GM12872 (cell line): ENCODE measurements around the gene EYA3.

Source experiments
- TF ChIP-seq, protein P1 (sequence below): IDR thresholded peaks from 3 replicates; pipeline ENCODE4 v1.5.1; 2011; ENCODE audit warnings: low read depth, mild to moderate bottlenecking, low read length, moderate library complexity; ENCODE audit not compliant: insufficient read depth

EYA3 gene

DNA sequence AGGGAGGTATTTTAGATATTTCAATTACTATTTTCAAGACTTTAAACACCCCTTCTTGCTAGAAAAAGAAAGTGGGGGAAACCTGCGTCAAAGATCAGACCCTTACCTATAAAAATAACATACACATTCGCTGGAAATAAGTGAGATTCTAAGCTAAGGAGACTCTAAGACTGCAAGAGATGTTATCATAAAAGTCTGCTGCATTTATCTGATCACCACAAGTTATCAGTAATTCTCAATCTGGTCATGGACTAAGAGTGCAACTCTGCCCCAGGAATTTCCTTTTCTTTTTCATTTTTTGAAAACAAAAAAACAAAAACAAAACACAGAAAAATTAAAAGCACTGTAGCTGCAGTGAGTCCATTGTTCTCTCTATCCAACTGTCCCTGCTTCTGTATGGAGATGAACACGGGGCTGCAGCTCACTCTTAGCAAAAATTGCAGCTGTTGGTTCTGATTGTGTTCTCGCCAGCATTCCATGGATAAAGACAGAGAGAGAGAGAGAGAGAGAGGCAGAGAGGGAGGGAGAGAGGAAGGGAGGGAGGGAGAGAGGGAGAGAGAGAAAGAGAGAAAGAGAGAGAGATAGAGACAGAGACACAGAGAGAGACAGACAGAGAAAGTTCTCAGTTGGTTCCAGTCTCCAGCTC is 114.5 kb downstream of the EYA3 start:
- TF ChIP-seq, protein P1, sequence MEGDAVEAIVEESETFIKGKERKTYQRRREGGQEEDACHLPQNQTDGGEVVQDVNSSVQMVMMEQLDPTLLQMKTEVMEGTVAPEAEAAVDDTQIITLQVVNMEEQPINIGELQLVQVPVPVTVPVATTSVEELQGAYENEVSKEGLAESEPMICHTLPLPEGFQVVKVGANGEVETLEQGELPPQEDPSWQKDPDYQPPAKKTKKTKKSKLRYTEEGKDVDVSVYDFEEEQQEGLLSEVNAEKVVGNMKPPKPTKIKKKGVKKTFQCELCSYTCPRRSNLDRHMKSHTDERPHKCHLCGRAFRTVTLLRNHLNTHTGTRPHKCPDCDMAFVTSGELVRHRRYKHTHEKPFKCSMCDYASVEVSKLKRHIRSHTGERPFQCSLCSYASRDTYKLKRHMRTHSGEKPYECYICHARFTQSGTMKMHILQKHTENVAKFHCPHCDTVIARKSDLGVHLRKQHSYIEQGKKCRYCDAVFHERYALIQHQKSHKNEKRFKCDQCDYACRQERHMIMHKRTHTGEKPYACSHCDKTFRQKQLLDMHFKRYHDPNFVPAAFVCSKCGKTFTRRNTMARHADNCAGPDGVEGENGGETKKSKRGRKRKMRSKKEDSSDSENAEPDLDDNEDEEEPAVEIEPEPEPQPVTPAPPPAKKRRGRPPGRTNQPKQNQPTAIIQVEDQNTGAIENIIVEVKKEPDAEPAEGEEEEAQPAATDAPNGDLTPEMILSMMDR: no peak

DNA sequence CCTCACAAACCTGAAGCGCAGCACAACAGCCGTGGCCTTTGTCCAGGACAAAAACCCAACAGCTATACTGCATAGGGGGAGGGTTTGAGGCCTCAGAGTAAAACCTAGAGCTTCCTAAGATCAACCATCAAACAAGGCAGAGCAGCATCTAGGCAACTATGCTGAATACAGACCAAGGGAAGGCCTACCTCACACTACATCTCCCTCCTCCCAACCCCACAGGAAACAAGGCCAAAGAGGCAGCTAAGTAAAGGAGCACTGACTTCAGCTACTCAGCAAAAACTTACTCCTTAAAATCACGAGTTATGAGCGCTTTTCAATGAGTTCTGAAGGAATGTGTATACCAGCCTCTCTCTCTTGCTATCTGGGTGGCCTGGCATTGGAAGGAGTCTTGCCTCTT is 116.3 kb downstream of the EYA3 start:
- TF ChIP-seq, protein P1: no peak

DNA sequence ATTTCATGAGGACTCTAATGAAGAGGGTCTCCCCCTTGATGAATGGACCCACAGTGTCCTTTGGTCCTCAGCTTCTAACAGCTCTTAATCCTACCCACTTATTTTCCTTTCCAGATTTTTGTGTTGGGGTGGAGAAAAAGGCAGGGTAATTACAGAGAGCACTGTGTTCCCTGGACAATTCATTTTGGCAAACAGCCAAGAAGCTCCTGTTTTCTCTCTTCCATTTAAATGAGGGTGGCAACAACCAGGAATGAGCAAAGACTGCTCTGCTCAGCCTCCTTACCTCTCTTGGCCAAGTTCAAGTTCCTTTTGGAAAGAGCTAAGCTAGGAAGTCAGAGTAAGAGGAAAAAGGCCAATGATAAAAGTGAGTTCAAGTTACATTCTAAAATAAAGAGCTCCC is 116.7 kb downstream of the EYA3 start:
- TF ChIP-seq, protein P1: no peak

DNA sequence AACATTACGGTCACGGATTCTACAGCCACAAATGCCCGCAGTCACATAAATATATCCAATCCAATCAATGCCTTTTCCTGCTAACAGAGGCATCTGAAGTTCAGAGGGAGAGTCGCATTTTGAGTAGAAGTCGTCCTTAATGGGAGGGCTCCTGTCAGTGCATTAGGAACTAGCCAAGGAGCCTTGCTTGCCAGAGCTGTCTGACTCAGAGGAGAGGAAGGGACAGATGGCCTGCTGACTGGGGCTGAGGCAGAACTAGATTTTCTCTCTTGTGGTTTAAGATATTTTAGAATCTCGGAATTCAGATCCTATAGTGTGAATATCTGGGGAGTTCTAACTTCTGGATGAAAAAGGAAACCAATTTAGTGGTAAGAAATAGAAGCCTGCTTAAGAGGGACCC is 118.0 kb downstream of the EYA3 start:
- TF ChIP-seq, protein P1: no peak

DNA sequence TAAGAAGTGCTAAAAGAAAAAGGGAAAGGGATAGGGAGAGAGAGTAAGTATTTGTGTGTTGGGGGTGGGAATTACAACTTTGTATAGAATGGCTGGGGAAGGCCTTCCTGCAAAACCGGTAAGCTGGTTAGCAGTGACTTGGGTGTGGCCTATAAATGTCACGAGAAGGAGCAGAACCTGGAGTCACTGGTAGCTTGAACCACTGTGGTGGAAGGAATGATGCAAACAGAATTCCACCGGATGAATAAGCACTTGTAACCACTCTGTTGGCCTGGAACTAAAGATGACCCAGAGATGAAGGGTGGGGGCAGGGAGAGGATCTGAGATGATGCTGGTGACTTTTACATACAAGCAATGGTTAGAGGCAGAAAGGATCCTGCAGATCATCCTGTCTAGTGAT is 119.7 kb downstream of the EYA3 start:
- TF ChIP-seq, protein P1: no peak

DNA sequence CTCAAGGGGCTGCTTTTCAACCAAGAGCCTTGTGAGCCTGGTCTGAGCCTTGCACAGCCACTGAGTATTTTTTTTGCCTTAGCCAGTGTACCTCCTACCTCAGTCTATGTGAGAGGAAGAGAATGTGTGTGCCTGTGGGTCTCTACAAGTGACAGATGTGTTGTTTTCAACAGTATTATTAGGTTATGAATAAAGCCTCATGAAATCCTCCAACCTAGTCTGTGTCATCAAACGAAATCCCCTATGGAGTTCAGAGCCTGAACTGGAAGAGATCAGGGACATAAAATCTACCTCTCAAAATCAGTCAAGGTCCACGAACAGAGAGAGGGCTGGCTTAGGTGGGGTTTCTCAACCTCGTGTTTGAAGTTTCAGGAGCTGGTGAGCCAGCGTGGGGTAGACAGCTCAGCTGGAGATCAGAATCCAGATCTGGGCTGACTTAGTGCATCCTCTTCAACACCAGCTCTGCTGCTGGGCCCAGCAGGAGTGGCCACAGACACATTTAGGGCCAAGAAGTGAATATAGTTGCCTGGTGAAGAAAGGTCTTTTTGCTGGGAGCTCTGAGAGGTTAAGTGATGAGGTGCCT is 120.4 kb downstream of the EYA3 start:
- TF ChIP-seq, protein P1: no peak

DNA sequence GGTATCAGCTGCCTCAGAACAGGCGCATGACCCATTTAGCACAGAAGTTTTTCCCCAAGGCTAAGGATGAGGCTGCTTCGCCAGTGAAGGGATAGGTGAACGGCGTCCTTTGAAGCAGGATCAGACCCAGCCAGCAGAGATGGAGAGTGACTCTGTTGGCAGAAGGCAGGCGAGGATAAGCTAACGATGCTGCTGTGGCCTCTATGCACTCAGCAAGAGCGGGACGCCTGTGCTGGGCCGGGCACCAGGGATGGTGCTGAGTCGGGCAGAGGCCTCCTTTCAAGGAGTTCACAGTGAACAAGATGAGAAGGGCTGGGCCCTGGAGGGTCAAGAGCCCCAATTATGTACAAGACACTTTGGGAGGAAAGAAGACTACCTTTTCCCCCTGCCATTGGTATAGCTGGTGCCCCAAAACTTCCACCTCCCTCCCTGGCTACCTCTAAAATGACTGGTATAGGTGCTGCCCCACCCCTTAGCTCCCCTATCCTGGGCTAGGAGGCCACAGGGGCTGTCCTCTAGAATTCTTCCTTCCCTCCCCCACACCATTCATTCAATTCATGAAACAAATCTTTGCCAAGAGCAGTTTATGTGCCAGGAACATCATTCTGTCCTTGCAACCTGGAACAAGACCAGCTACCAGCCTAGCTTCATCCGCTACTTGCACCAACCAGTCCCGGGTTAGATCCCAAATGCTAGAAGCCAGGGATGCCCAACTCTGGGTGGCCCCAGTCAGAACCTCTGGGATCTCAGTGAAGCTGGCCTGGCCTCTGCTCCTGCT is 121.1 kb downstream of the EYA3 start:
- TF ChIP-seq, protein P1: no peak
